A673 (cell line): ENCODE measurements around the gene TRIP4. TPM values are rescaled to one million over a fixed set of nuclear protein-coding genes. Genes with fewer than 3 reads are reported as not detected.
"Not testable (repeated sequence)": the region's sequence is repeated elsewhere in the genome, so short reads cannot be mapped to it uniquely, and the experiment has no call there.

Experiments
- BruUV-seq: library from RNA; stranded (reverse); fragments of 400-500 nt; replicated peaks from 2 replicates; lab custom pipeline; 2021; lab: Mats Ljungman, UMichigan
- CTCF ChIA-PET: fragments of 300-600 bp; sonication (Branson Sonifier 250); formaldehyde crosslinking; loops from one replicate; lab custom pipeline; 2022; ENCODE audit warnings: antibody characterized with exemption; lab: Charles Lee
- POLR2A ChIA-PET: fragments of 300-600 bp; sonication (Branson Sonifier 250); formaldehyde crosslinking; loops from one replicate; lab custom pipeline; 2022; ENCODE audit warnings: antibody characterized with exemption; ENCODE audit not compliant: low non-redundant PET; lab: Charles Lee
- DNase-seq: peaks from one replicate; pipeline ENCODE4 v3.0.0-alpha.2; 2015; ENCODE audit warnings: low spot score
- H3K27ac ChIP-seq: fragments of 200-600 bp; sonication (generic); 2 replicates; pipeline ENCODE4 v1.5.1; 2016; ENCODE audit warnings: mixed run types, low read depth, mild to moderate bottlenecking, mixed read lengths, antibody characterized with exemption, low read length; ENCODE audit not compliant: poor library complexity, severe bottlenecking
- H3K27me3 ChIP-seq: fragments of 200-600 bp; sonication (generic); replicated peaks from 2 replicates; pipeline ENCODE4 v1.6.1; 2017; ENCODE audit warnings: mixed run types, low read depth, mild to moderate bottlenecking, mixed read lengths, antibody characterized with exemption, low read length; ENCODE audit not compliant: insufficient read depth, poor library complexity
- H3K36me3 ChIP-seq: fragments of 200-600 bp; sonication (generic); 2 replicates; pipeline ENCODE4 v1.6.1; 2016; ENCODE audit warnings: mixed run types, mild to moderate bottlenecking, mixed read lengths, antibody characterized with exemption, low read length; ENCODE audit not compliant: insufficient read depth, poor library complexity, severe bottlenecking
- H3K4me1 ChIP-seq: fragments of 200-600 bp; sonication (generic); 2 replicates; pipeline ENCODE4 v1.6.1; 2017; ENCODE audit warnings: mixed run types, mild to moderate bottlenecking, mixed read lengths, antibody characterized with exemption, low read length; ENCODE audit not compliant: insufficient read depth, poor library complexity, severe bottlenecking
- H3K4me3 ChIP-seq: fragments of 200-600 bp; sonication (generic); 2 replicates; pipeline ENCODE4 v1.5.1; 2016; ENCODE audit warnings: low read depth, mixed run types, mild to moderate bottlenecking, mixed read lengths, low read length; ENCODE audit not compliant: poor library complexity, severe bottlenecking
- H3K9me3 ChIP-seq: fragments of 200-600 bp; sonication (generic); 2 replicates; pipeline ENCODE4 v1.6.1; 2016; ENCODE audit warnings: mixed run types, low read depth, mild to moderate bottlenecking, mixed read lengths, antibody characterized with exemption, low read length; ENCODE audit not compliant: poor library complexity, severe bottlenecking
- EZH2 ChIP-seq: fragments of 200-600 bp; sonication (generic); IDR thresholded peaks from 2 replicates; pipeline ENCODE4 v1.6.1; 2017; ENCODE audit warnings: borderline replicate concordance, low read depth, mild to moderate bottlenecking, mixed read lengths, antibody characterized with exemption, low read length; ENCODE audit not compliant: poor library complexity, severe bottlenecking
- intact Hi-C: fragments of 100-400 bp; cut with micrococcal nuclease; formaldehyde crosslinking; loops from one replicate; pipeline ENCODE4 v1.10.0; 2022; ENCODE audit not compliant: unreplicated experiment
- total RNA-seq: library from RNA; stranded (reverse); gene quantifications from 2 replicates; pipeline ENCODE4 v1.2.3, GENCODE V29; 2021
- TF ChIP-seq, protein P1 (sequence below): fragments of 300-800, 200-600 bp; sonication (generic); conservative IDR thresholded peaks from 2 replicates; pipeline ENCODE4 v1.5.1; 2017; ENCODE audit warnings: low read depth, mild to moderate bottlenecking, antibody characterized with exemption, low read length, moderate library complexity, mixed read lengths

The TRIP4 gene
- total RNA-seq, 1 experiment from 2014 or later, result 24.9 TPM

DNA sequence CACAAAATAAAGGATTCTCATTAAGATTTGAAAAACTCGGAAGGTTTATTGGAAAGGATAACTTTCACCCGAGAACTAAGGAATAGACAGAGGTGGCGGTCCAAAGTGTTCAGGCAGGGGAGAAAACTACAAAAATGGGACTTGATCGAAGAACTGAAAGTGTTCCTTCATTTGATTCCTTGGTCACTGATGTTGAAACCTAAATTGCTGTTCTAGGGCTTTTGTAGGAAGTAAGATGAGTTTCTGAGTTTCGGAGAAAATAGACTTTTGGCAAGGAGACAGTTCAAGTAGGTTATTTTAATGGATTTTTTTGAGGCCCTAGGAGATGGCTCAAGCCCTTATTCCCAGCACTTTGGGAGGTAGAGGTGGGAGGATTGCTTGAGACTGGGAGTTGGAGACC, 1.4 kb downstream of the TRIP4 start:
- no peak for DNase-seq
- no TSS peak for BruUV-seq
- Histone ChIP-seq H3K4me1 (peaks cover 6% of the 10 kb centered on the region), H3K36me3 (no peaks in the 10 kb centered on the region), H3K4me3 (peak overlapping the region; percentile 83), H3K9me3 (no peaks in the 10 kb centered on the region), H3K27me3 (no peaks in the 10 kb centered on the region), H3K27ac (no peak overlapping the region)
- no peak for TF ChIP-seq EZH2
- TF ChIP-seq, protein P1, sequence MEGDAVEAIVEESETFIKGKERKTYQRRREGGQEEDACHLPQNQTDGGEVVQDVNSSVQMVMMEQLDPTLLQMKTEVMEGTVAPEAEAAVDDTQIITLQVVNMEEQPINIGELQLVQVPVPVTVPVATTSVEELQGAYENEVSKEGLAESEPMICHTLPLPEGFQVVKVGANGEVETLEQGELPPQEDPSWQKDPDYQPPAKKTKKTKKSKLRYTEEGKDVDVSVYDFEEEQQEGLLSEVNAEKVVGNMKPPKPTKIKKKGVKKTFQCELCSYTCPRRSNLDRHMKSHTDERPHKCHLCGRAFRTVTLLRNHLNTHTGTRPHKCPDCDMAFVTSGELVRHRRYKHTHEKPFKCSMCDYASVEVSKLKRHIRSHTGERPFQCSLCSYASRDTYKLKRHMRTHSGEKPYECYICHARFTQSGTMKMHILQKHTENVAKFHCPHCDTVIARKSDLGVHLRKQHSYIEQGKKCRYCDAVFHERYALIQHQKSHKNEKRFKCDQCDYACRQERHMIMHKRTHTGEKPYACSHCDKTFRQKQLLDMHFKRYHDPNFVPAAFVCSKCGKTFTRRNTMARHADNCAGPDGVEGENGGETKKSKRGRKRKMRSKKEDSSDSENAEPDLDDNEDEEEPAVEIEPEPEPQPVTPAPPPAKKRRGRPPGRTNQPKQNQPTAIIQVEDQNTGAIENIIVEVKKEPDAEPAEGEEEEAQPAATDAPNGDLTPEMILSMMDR, result no peak
- intact Hi-C loops, result no loop called here
- ChIA-PET CTCF (no interaction called here), POLR2A (no interaction called here)

DNA sequence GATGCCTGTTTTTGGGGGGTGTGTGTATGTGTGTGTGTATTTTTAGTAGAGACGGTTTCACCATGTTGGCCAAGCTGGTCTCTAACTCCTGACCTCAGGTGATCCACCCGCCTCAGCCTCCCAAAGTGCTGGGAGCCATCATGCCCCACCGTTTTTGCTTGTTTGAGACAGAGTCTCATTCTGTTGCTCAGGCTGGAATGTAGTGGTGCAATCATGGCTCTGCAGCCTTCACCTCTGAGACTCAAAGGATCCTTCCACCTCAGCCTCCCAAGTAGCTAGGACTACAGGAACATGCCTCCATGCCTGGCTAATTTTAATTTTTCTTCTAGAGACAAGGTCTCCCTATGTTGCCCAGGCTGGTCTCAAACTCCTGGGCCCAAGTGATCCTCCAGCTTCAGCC, 4.8 kb downstream of the TRIP4 start:
- H3K27me3 ChIP-seq, DNase-seq, CTCF ChIA-PET, BruUV-seq, POLR2A ChIA-PET, H3K4me1 ChIP-seq, H3K9me3 ChIP-seq, intact Hi-C loops, H3K4me3 ChIP-seq, H3K27ac ChIP-seq: not testable (repeated sequence)
- H3K36me3 ChIP-seq, result peaks cover 18% of the 10 kb centered on the region

DNA sequence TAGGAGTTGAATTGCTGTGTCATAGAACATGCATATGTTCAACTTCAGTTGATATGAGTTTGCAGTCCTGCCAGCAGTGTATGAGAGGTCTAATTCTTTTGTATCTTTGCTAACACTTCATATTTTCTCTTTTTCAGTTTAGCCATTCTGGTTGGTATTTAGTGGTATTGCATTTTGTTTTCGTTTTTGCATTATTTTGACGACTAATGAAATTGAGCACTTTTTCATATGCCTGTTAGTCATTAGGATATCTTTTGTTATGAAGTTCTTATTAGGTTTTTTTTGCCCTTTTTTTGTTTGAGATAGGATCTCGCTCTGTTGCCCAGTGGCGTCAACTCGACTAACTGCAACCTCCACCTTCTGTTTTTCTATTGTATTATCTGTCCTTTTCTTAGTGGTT, 9.2 kb downstream of the TRIP4 start:
- CTCF ChIA-PET, result no interaction called here
- Histone ChIP-seq H3K27ac (no peak overlapping the region), H3K4me3 (no peak overlapping the region), H3K27me3 (no peaks in the 10 kb centered on the region), H3K36me3 (peaks cover 35% of the 10 kb centered on the region), H3K9me3 (no peaks in the 10 kb centered on the region), H3K4me1 (no peaks in the 10 kb centered on the region)
- POLR2A ChIA-PET, result no interaction called here
- no peak for DNase-seq
- no peak for TF ChIP-seq EZH2
- TF ChIP-seq, protein P1, result no peak
- BruUV-seq, result no TSS peak
- intact Hi-C loops, result no loop called here

DNA sequence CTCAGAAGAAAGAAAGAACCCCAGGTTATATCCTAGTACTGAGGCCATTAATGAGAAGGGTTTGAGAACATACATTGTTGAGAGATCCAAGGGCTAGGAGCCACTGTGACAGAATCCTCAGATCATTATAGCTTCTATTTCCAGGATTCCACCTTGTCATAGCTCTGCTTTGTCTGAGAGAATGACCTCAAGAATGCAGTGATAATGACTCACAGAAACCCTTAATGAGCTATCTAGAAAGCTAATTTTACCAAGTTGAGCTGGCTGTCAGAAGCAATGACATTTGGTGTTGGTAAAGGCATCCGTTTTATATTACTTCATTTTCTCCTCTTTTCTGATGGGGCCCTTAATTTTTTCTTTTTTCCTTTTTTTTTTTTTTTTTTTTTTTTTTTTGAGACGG, 10.9 kb downstream of the TRIP4 start:
- Histone ChIP-seq H3K36me3 (peaks cover 35% of the 10 kb centered on the region), H3K9me3 (no peaks in the 10 kb centered on the region), H3K4me1 (no peaks in the 10 kb centered on the region), H3K4me3 (no peak overlapping the region), H3K27ac (no peak overlapping the region), H3K27me3 (no peaks in the 10 kb centered on the region)
- BruUV-seq, result no TSS peak
- DNase-seq, result no peak
- TF ChIP-seq, protein P1, result no peak
- CTCF ChIA-PET, result interaction anchor here (0.6 kb wide), 2 partner anchors 18 to 355 kb away, joined by 3 to 6 read pairs; no protein-coding TSS in a partner anchor
- intact Hi-C loops, result no loop called here
- POLR2A ChIA-PET, result interaction anchor here (0.6 kb wide), 1 partner anchor 11 kb away, joined by 8 read pairs; no protein-coding TSS in a partner anchor
